Aorta (tissue), 5 donors: ENCODE data around the gene MAP2. TPM values are rescaled to one million over a fixed set of nuclear protein-coding genes. Genes with fewer than 3 reads are reported as not detected.

Source experiments
- ATAC-seq: fragments of 200-7000 bp; cut with Tn5 transposase; one replicate; pipeline ENCODE4 v1.9.1; 2022; ENCODE audit warnings: moderate library complexity; ENCODE audit not compliant: low FRiP score
- DNase-seq, 2 donors: peaks; one replicate each; pipeline ENCODE4 v3.0.0-alpha.2; 2020
- H3K27ac ChIP-seq, 2 donors: one replicate each; pipeline ENCODE4 v1.5.1; 2013; ENCODE audit warnings: low read length in 2 of 2, mild to moderate bottlenecking in 2 of 2, moderate library complexity in 2 of 2, control low read depth in 1 of 2, inconsistent platforms in 1 of 2, low read depth in 1 of 2
- H3K27me3 ChIP-seq, 2 donors: one replicate each; pipeline ENCODE4 v1.6.1; 2013; ENCODE audit warnings: control low read depth in 1 of 2, low read length in 1 of 2, mild to moderate bottlenecking in 1 of 2, moderate library complexity in 1 of 2; ENCODE audit not compliant: insufficient read depth in 2 of 2, control insufficient read depth in 1 of 2
- H3K36me3 ChIP-seq, 2 donors: one replicate each; pipeline ENCODE4 v1.6.1; 2013; ENCODE audit warnings: control low read depth in 1 of 2, low read length in 1 of 2, mild to moderate bottlenecking in 1 of 2; ENCODE audit not compliant: insufficient read depth in 2 of 2, control insufficient read depth in 1 of 2
- H3K4me1 ChIP-seq, 2 donors: one replicate each; pipeline ENCODE4 v1.6.1; 2013; ENCODE audit warnings: low read length in 2 of 2, control low read depth in 1 of 2, mild to moderate bottlenecking in 1 of 2, moderate library complexity in 1 of 2; ENCODE audit not compliant: insufficient read depth in 2 of 2, control insufficient read depth in 1 of 2
- H3K4me3 ChIP-seq, 2 donors: one replicate each; pipeline ENCODE4 v1.5.1; 2013; ENCODE audit warnings: low read length in 2 of 2, control low read depth in 1 of 2, mild to moderate bottlenecking in 1 of 2
- H3K9me3 ChIP-seq: one replicate; pipeline ENCODE4 v1.6.1; 2013; ENCODE audit warnings: mild to moderate bottlenecking, low read length; ENCODE audit not compliant: control insufficient read depth
- WGBS, 2 donors: extraction: QIAGEN DNeasy Blood & Tissue Kit; methylation state at CpG; one replicate each; pipeline ENCODE4 v1.1.7; 2013; 5-methylcytosine and 5-hydroxymethylcytosine counted together
- intact Hi-C, 2 donors: fragments of 100-400 bp; cut with DNase I; formaldehyde crosslinking; loops; one replicate each; pipeline versions ENCODE4 v1.14.2 to v1.15.0; 2022
- polyA plus RNA-seq, 2 donors: library from polyadenylated mRNA; stranded (reverse); fragments of 200-250 nt; gene quantifications; one replicate each; pipeline ENCODE4 v1.2.3, GENCODE V29; 2013
- total RNA-seq, 2 donors: library from RNA; stranded (reverse); fragmentation: NEBNext Ultra II Directional; extraction: Animal tissue kit (Norgen Biotek cat#: 25700); gene quantifications; one replicate each; pipeline ENCODE4 v1.2.1, GENCODE V29; 2021
- donor health status: healthy with polysubstance abuse.
- donor health status: Bipolar disorder and iron deficiency.
- donor health status: DM: no; HTN: no; CAD: no.
- donor health status: DM: no; HTN: no; CAD: no.
- donor health status: DM: yes; HTN: yes; CAD: no.

Gene MAP2
- total and polyA plus RNA-seq, 4 donors: 15.3 to 59.7 (median 20.3) TPM

- H3K27ac ChIP-seq: no peak overlapping the region
- no peak overlapping the region for H3K4me3 ChIP-seq
- H3K4me1 ChIP-seq: peaks cover 0 to 3% of the 10 kb centered on the region in 2 donors
- H3K27me3 ChIP-seq: no peaks in the 10 kb centered on the region
- intact Hi-C loops: no loop called here
- no peaks in the 10 kb centered on the region for H3K9me3 ChIP-seq
- ATAC-seq: no peak
- 13 to 25% methylated on average over 1 of the region's 1 CpG for WGBS, 2 donors
- no peaks in the 10 kb centered on the region for H3K36me3 ChIP-seq
- DNase-seq: no peak
Observed at GRCh38 chr2:209390839-209391238, 33.0 kb upstream of the MAP2 start.

GRCh38 chr2:209391776-209392401, 32.0 kb upstream of the MAP2 start:
- DNase-seq: no peak
- Histone ChIP-seq H3K27ac (no peak overlapping the region), H3K36me3 (no peaks in the 10 kb centered on the region), H3K9me3 (no peaks in the 10 kb centered on the region), H3K27me3 (no peaks in the 10 kb centered on the region), H3K4me3 (no peak overlapping the region), H3K4me1 (peaks cover 0 to 3% of the 10 kb centered on the region in 2 donors)
- WGBS, 2 donors: 36 to 39% methylated on average over 3 of the region's 3 CpGs
- intact Hi-C loops: no loop called here
- ATAC-seq: no peak

GRCh38 chr2:209395229-209395628, 28.6 kb upstream of the MAP2 start:
- no peak for ATAC-seq
- H3K36me3 ChIP-seq: no peaks in the 10 kb centered on the region
- no peaks in the 10 kb centered on the region for H3K27me3 ChIP-seq
- intact Hi-C loops: no loop called here
- peaks cover 0 to 3% of the 10 kb centered on the region in 2 donors for H3K4me1 ChIP-seq
- no peak for DNase-seq
- H3K9me3 ChIP-seq: no peaks in the 10 kb centered on the region
- WGBS, 2 donors: 42 to 63% methylated on average over 1 of the region's 1 CpG
- no peak overlapping the region for H3K4me3 ChIP-seq
- H3K27ac ChIP-seq: no peak overlapping the region

- ATAC-seq (no peak), DNase-seq (no peak)
- Histone ChIP-seq H3K9me3 (no peaks in the 10 kb centered on the region), H3K4me3 (no peak overlapping the region), H3K27ac (no peak overlapping the region), H3K27me3 (no peaks in the 10 kb centered on the region), H3K4me1 (peaks cover 0 to 3% of the 10 kb centered on the region in 2 donors), H3K36me3 (no peaks in the 10 kb centered on the region)
- intact Hi-C loops: no loop called here
Observed at GRCh38 chr2:209395652-209396051, 28.2 kb upstream of the MAP2 start.

GRCh38 chr2:209398463-209398862, 25.4 kb upstream of the MAP2 start:
- no peaks in the 10 kb centered on the region for H3K27me3 ChIP-seq
- ATAC-seq (no peak), DNase-seq (no peak)
- H3K9me3 ChIP-seq: no peaks in the 10 kb centered on the region
- H3K27ac ChIP-seq: no peak overlapping the region
- WGBS, 2 donors: 47 to 59% methylated on average over 2 of the region's 2 CpGs
- H3K4me1 ChIP-seq: no peaks in the 10 kb centered on the region
- no peak overlapping the region for H3K4me3 ChIP-seq
- intact Hi-C loops: no loop called here
- H3K36me3 ChIP-seq: no peaks in the 10 kb centered on the region

GRCh38 chr2:209401788-209402187, 22.1 kb upstream of the MAP2 start:
- 67 to 71% methylated on average over 3 of the region's 3 CpGs for WGBS, 2 donors
- Histone ChIP-seq H3K4me1 (no peaks in the 10 kb centered on the region), H3K9me3 (no peaks in the 10 kb centered on the region), H3K4me3 (no peak overlapping the region), H3K27me3 (no peaks in the 10 kb centered on the region), H3K36me3 (no peaks in the 10 kb centered on the region), H3K27ac (no peak overlapping the region)
- ATAC-seq: no peak
- intact Hi-C loops: no loop called here
- DNase-seq: no peak

- H3K36me3 ChIP-seq: no peaks in the 10 kb centered on the region
Observed at GRCh38 chr2:209411296-209411695, 12.6 kb upstream of the MAP2 start.

GRCh38 chr2:209411718-209412117, 12.1 kb upstream of the MAP2 start:
- Histone ChIP-seq H3K9me3 (no peaks in the 10 kb centered on the region), H3K27me3 (no peaks in the 10 kb centered on the region), H3K4me1 (no peaks in the 10 kb centered on the region), H3K4me3 (no peak overlapping the region), H3K36me3 (no peaks in the 10 kb centered on the region), H3K27ac (no peak overlapping the region)
- ATAC-seq (no peak), DNase-seq (no peak)
- 56 to 72% methylated on average over 4 of the region's 4 CpGs for WGBS, 2 donors
- intact Hi-C loops: no loop called here

More at GRCh38 chr2:209411296-209411695, 12.6 kb upstream of the MAP2 start:
- ATAC-seq (no peak), DNase-seq (no peak)
- Histone ChIP-seq H3K4me1 (no peaks in the 10 kb centered on the region), H3K27me3 (no peaks in the 10 kb centered on the region), H3K27ac (no peak overlapping the region), H3K9me3 (no peaks in the 10 kb centered on the region), H3K4me3 (no peak overlapping the region)
- WGBS, 2 donors: 91 to 100% methylated on average over 1 of the region's 1 CpG
- intact Hi-C loops: no loop called here

- no peak overlapping the region for H3K27ac ChIP-seq
- H3K9me3 ChIP-seq: no peaks in the 10 kb centered on the region
- no peaks in the 10 kb centered on the region for H3K4me1 ChIP-seq
- 38 to 55% methylated on average over 1 of the region's 1 CpG for WGBS, 2 donors
- H3K27me3 ChIP-seq: no peaks in the 10 kb centered on the region
- intact Hi-C loops: no loop called here
- H3K36me3 ChIP-seq: no peaks in the 10 kb centered on the region
- ATAC-seq: no peak
- no peak for DNase-seq
- no peak overlapping the region for H3K4me3 ChIP-seq
Observed at GRCh38 chr2:209413311-209414014, 10.4 kb upstream of the MAP2 start.
